Type B pancreatic cell (in vitro differentiated cells): Measurements from ENCODE around the gene FGL2. TPM values are rescaled to one million over a fixed set of nuclear protein-coding genes. Genes with fewer than 3 reads are reported as not detected.

Source experiments
- DNase-seq: peaks from one replicate; pipeline ENCODE4 v3.0.0; 2021; ENCODE audit warnings: mixed read lengths; ENCODE audit not compliant: unreplicated experiment; ENCODE audit errors: extremely low spot score
- H3K27ac Mint-ChIP-seq: 2 replicates; pipeline ENCODE4 v1.8.0; 2021; ENCODE audit warnings: mild to moderate bottlenecking, mixed read lengths
- H3K27me3 Mint-ChIP-seq: 2 replicates; pipeline ENCODE4 v1.8.0; 2021; ENCODE audit warnings: mixed read lengths
- H3K36me3 Mint-ChIP-seq: 2 replicates; pipeline ENCODE4 v1.8.0; 2021; ENCODE audit warnings: mixed read lengths
- H3K4me1 Mint-ChIP-seq: one replicate; pipeline ENCODE4 v1.8.0; 2021; ENCODE audit warnings: mixed read lengths; ENCODE audit not compliant: unreplicated experiment
- H3K4me3 Mint-ChIP-seq: 2 replicates; pipeline ENCODE4 v1.8.0; 2021; ENCODE audit warnings: mild to moderate bottlenecking, mixed read lengths
- H3K9me3 Mint-ChIP-seq: 2 replicates; pipeline ENCODE4 v1.8.0; 2021; ENCODE audit warnings: mixed read lengths
- CTCF ChIP-seq: fragments of 200-600 bp; sonication (generic); conservative IDR thresholded peaks from 2 replicates; pipeline ENCODE4 v1.5.0; 2021; ENCODE audit warnings: antibody characterized with exemption, mild to moderate bottlenecking
- long read RNA-seq: library from polyadenylated mRNA; unstranded; transcript quantifications from one replicate; pipeline ENCODE4 v2.0.0, GENCODE V29; 2020
- total RNA-seq: library from RNA; stranded (reverse); gene quantifications from 2 replicates; pipeline ENCODE4 v1.2.1, GENCODE V29; 2021; ENCODE audit warnings: low replicate concordance

Gene FGL2
- 0.99 and 1.9 TPM in 2 replicates for total RNA-seq
- long read RNA-seq, full-length matches to known transcripts = 24 of 24 reads
- long read RNA-seq, partial matches to known transcripts = 0 of 24 reads
- long read RNA-seq, other reads (novel, unspliced or antisense) = 0 of 24 reads

GRCh38 chr7:77199013-77199966, at the start of gene FGL2:
FGL2 (minus strand) TSS chr7:77199819; CDS start chr7:77199793, 26 bp downstream.
- Mint-ChIP-seq H3K4me1 (peaks cover 6% of the 10 kb centered on the region), H3K4me3 (peak within 1 kb of the TSS; percentile 53), H3K27me3 (peaks cover 12% of the 10 kb centered on the region), H3K36me3 (no peaks in the 10 kb centered on the region), H3K27ac (no peak within 1 kb of the TSS), H3K9me3 (no peaks in the 10 kb centered on the region)
- TF ChIP-seq CTCF = no peak
- DNase-seq = no peak

- Mint-ChIP-seq H3K4me1 (peaks cover 6% of the 10 kb centered on the region), H3K27ac (no peak overlapping the region), H3K9me3 (no peaks in the 10 kb centered on the region), H3K36me3 (no peaks in the 10 kb centered on the region), H3K4me3 (no peak overlapping the region), H3K27me3 (no peaks in the 10 kb centered on the region)
- TF ChIP-seq CTCF = no peak
- DNase-seq = no peak
Observed at GRCh38 chr7:77248154-77248553, 48.5 kb upstream of the FGL2 start.

GRCh38 chr7:77247206-77247850, 47.7 kb upstream of the FGL2 start:
- no peaks in the 10 kb centered on the region for H3K36me3 Mint-ChIP-seq
- no peaks in the 10 kb centered on the region for H3K27me3 Mint-ChIP-seq
- TF ChIP-seq CTCF = peak; percentile 91
- H3K4me1 Mint-ChIP-seq = peaks cover 6% of the 10 kb centered on the region
- DNase-seq = peak; percentile 78
- no peak overlapping the region for H3K4me3 Mint-ChIP-seq
- H3K9me3 Mint-ChIP-seq = no peaks in the 10 kb centered on the region
- no peak overlapping the region for H3K27ac Mint-ChIP-seq

- DNase-seq = no peak
- H3K36me3 Mint-ChIP-seq = peaks cover 3% of the 10 kb centered on the region
- H3K27me3 Mint-ChIP-seq = no peaks in the 10 kb centered on the region
- no peaks in the 10 kb centered on the region for H3K9me3 Mint-ChIP-seq
- TF ChIP-seq CTCF = no peak
- no peak overlapping the region for H3K4me3 Mint-ChIP-seq
- no peak overlapping the region for H3K27ac Mint-ChIP-seq
- H3K4me1 Mint-ChIP-seq = peaks cover 10% of the 10 kb centered on the region
Observed at GRCh38 chr7:77246026-77246640, 46.5 kb upstream of the FGL2 start.

GRCh38 chr7:77245015-77245755, 45.6 kb upstream of the FGL2 start:
- Mint-ChIP-seq H3K27me3 (no peaks in the 10 kb centered on the region), H3K9me3 (no peaks in the 10 kb centered on the region), H3K4me1 (peaks cover 10% of the 10 kb centered on the region), H3K27ac (no peak overlapping the region), H3K4me3 (no peak overlapping the region), H3K36me3 (peaks cover 3% of the 10 kb centered on the region)
- DNase-seq = no peak
- no peak for TF ChIP-seq CTCF
